Left lung (tissue), 10 donors: ENCODE measurements around the gene FCRL6. TPM values are rescaled to one million over a fixed set of nuclear protein-coding genes. Genes with fewer than 3 reads are reported as not detected.
A peak's percentile ranks its signal among the peaks of the same experiment; 100 is the strongest.

ENCODE experiments used
- ATAC-seq: fragments of 200-7000 bp; cut with Tn5 transposase; one replicate; pipeline ENCODE4 v1.9.1; 2020; ENCODE audit warnings: moderate library complexity
- DNase-seq, 4 donors: peaks; one replicate each; pipeline ENCODE4 v3.0.0-alpha.2; 2013 to 2020
- H3K27ac ChIP-seq, 2 donors: fragments of 200-600 bp; sonication (generic) in 1 of 2; one replicate each; pipeline versions ENCODE4 v1.5.0 to v1.8.0; 2020 to 2021
- H3K27me3 ChIP-seq, 2 donors: fragments of 200-600 bp; sonication (generic) in 1 of 2; one replicate each; pipeline versions ENCODE4 v1.5.0 to v1.8.0; 2020 to 2021
- H3K36me3 ChIP-seq, 2 donors: fragments of 200-600 bp; sonication (generic) in 1 of 2; one replicate each; pipeline versions ENCODE4 v1.5.0 to v1.8.0; 2020 to 2021
- H3K4me1 ChIP-seq, 2 donors: fragments of 200-600 bp; one replicate each; pipeline ENCODE4 v1.8.0; 2021
- H3K4me3 ChIP-seq, 2 donors: fragments of 200-600 bp; sonication (generic) in 1 of 2; one replicate each; pipeline versions ENCODE4 v1.5.0 to v1.8.0; 2020 to 2021; ENCODE audit warnings: mild to moderate bottlenecking in 1 of 2
- H3K9me3 ChIP-seq, 2 donors: fragments of 200-600 bp; sonication (generic) in 1 of 2; one replicate each; pipeline versions ENCODE4 v1.5.0 to v1.8.0; 2020 to 2021
- CTCF ChIP-seq, 2 donors: fragments of 200-600 bp; sonication (generic) in 1 of 2; IDR thresholded peaks; one replicate each; pipeline versions ENCODE4 v1.5.0 to v1.8.0; 2021; ENCODE audit warnings: antibody characterized with exemption in 2 of 2
- intact Hi-C, 2 donors: fragments of 100-400 bp; cut with DNase I; formaldehyde crosslinking; loops; one replicate each; pipeline versions ENCODE4 v1.11.2 to v1.14.2; 2022
- polyA plus RNA-seq, 6 donors: library from polyadenylated mRNA; unstranded; fragments of 120-200 nt; gene quantifications; one replicate each; pipeline ENCODE4 v1.2.1, GENCODE V29; 2013; ENCODE audit not compliant: insufficient read length in 6 of 6
- total RNA-seq, 2 donors: library from RNA; stranded (reverse); fragmentation: NEBNext Ultra II Directional; extraction: Animal tissue kit (Norgen Biotek cat#: 25700); gene quantifications; one replicate each; pipeline ENCODE4 v1.2.1, GENCODE V29; 2021
- donor health status: DM: no; HTN: yes; CAD: no.
- donor health status: DM: no; HTN: no; CAD: no.

The FCRL6 gene
- total and polyA plus RNA-seq, 8 donors = 0.38 to 2.2 (median 0.50) TPM

DNA sequence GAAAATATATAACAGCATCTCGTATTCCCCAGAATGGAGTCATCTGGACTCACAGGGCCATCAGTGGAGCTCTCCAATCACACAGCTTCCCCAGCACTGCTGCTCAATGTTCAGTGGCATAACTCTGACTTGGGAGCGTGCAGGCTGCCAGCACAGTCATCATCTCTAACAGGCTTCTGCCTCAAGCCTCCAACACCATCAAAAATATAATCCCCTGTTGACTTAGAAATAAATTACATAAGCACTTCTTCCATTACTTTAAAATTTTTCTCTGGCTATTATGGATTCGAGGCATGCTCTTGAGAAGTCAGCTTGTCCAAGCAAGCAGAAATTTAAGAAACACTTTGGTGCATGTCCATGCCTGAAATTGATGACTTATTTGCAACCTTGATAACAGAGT lies 15.2 kb upstream of the FCRL6 start:
- intact Hi-C loops = no loop called here
- Histone ChIP-seq H3K9me3 (no peaks in the 10 kb centered on the region), H3K4me3 (no peak overlapping the region), H3K36me3 (peaks cover 0 to 7% of the 10 kb centered on the region in 2 donors), H3K27me3 (no peaks in the 10 kb centered on the region), H3K27ac (no peak overlapping the region), H3K4me1 (peaks cover 0 to 8% of the 10 kb centered on the region in 2 donors)
- DNase-seq = no peak
- no peak for TF ChIP-seq CTCF (IDR thresholded peaks at IDR 0.05)
- ATAC-seq = peak; percentile 18

GRCh38 chr1:159790237-159790917 lies 11.8 kb upstream of the FCRL6 start:
- Histone ChIP-seq H3K36me3 (no peaks in the 10 kb centered on the region), H3K27me3 (peaks cover 0 to 12% of the 10 kb centered on the region in 2 donors), H3K4me1 (no peaks in the 10 kb centered on the region), H3K9me3 (no peaks in the 10 kb centered on the region), H3K27ac (no peak overlapping the region), H3K4me3 (no peak overlapping the region)
- intact Hi-C loops = no loop called here
- peak; percentile 84 for ATAC-seq
- DNase-seq = peak in 1 of 4 donors; percentile 25
- TF ChIP-seq CTCF (IDR thresholded peaks at IDR 0.05) = peak; percentile 61 to 72

DNA sequence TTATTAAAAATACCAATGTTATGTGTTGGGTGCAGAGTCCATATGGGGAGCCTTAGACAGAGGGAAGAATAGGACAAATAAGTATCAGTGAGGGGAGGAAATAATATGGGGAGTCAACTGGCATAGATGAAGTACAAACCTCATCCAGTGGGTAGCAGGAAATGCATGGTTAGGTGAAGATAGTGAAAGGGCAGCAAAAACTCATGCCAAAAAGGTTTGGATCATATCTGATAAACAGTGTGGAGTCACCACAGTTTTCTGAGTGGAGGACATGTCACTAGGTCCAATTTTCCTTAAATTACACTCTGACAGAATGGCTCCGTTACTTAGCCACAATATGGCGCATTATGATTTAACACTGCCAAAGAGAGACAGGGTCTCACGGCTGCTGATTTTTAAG lies 11.1 kb upstream of the FCRL6 start:
- peaks cover 0 to 12% of the 10 kb centered on the region in 2 donors for H3K27me3 ChIP-seq
- H3K4me3 ChIP-seq = no peak overlapping the region
- ATAC-seq (no peak), DNase-seq (no peak)
- no peaks in the 10 kb centered on the region for H3K9me3 ChIP-seq
- intact Hi-C loops = no loop called here
- no peak overlapping the region for H3K27ac ChIP-seq
- H3K4me1 ChIP-seq = no peaks in the 10 kb centered on the region
- TF ChIP-seq CTCF (IDR thresholded peaks at IDR 0.05) = no peak
- no peaks in the 10 kb centered on the region for H3K36me3 ChIP-seq

- intact Hi-C loops = no loop called here
- DNase-seq (peak in 1 of 4 donors; percentile 14), ATAC-seq (no peak)
- Histone ChIP-seq H3K27me3 (peaks cover 0 to 12% of the 10 kb centered on the region in 2 donors), H3K36me3 (no peaks in the 10 kb centered on the region), H3K4me3 (no peak overlapping the region), H3K9me3 (no peaks in the 10 kb centered on the region), H3K27ac (no peak overlapping the region), H3K4me1 (no peaks in the 10 kb centered on the region)
- TF ChIP-seq CTCF (IDR thresholded peaks at IDR 0.05) = no peak
Measured at GRCh38 chr1:159791461-159791860, 10.7 kb upstream of the FCRL6 start.

GRCh38 chr1:159795534-159795933 lies 6.6 kb upstream of the FCRL6 start:
- no peak overlapping the region for H3K4me3 ChIP-seq
- intact Hi-C loops = loop anchor here in 1 of 2 donors (5.0 kb wide), 1 partner anchor 97 kb away; no protein-coding TSS in a partner anchor
- H3K9me3 ChIP-seq = no peaks in the 10 kb centered on the region
- no peak for TF ChIP-seq CTCF (IDR thresholded peaks at IDR 0.05)
- ATAC-seq (no peak), DNase-seq (no peak)
- H3K27me3 ChIP-seq = peaks cover 0 to 12% of the 10 kb centered on the region in 2 donors
- peaks cover 0 to 7% of the 10 kb centered on the region in 2 donors for H3K4me1 ChIP-seq
- H3K36me3 ChIP-seq = no peaks in the 10 kb centered on the region
- no peak overlapping the region for H3K27ac ChIP-seq
